Measurements from ENCODE around the gene ZNF550.
A peak's percentile ranks its signal among the peaks of the same experiment; 100 is the strongest.
"Not testable (repeated sequence)": the region's sequence is repeated elsewhere in the genome, so short reads cannot be mapped to it uniquely, and the experiment has no call there.

ZNF550 gene

GRCh38 chr19:57560049-57560491, 407 bp upstream of the ZNF550 start:
- Mint-ChIP-seq H3K4me3 (peak overlapping the region; percentile 98), H3K27me3 (no peaks in the 10 kb centered on the region), H3K4me1 (peaks cover 36% of the 10 kb centered on the region), H3K9me3 (peaks cover 21 to 67% of the 10 kb centered on the region in 2 donors), H3K27ac (peak overlapping the region in 1 of 2 donors; percentile 100)
- DNase-seq (no peak), ATAC-seq (peak; percentile 8)

- Mint-ChIP-seq H3K4me3 (peak overlapping the region; percentile 98), H3K27ac (peak overlapping the region; percentile 78 to 100), H3K27me3 (no peaks in the 10 kb centered on the region), H3K9me3 (peaks cover 23 to 70% of the 10 kb centered on the region in 2 donors), H3K4me1 (peaks cover 36% of the 10 kb centered on the region)
- ATAC-seq (peak; percentile 70), DNase-seq (peak; percentile 17 to 25)
These were observed 657 bp downstream of the ZNF550 start for GRCh38 chr19:57559008-57559403.

- peak overlapping the region; percentile 78 to 100 for H3K27ac Mint-ChIP-seq
- ATAC-seq, result no peak
- no peak for DNase-seq
- no peaks in the 10 kb centered on the region for H3K27me3 Mint-ChIP-seq
- H3K4me1 Mint-ChIP-seq, result peaks cover 36% of the 10 kb centered on the region
- H3K9me3 Mint-ChIP-seq, result peaks cover 20 to 68% of the 10 kb centered on the region in 2 donors
- peak overlapping the region; percentile 98 for H3K4me3 Mint-ChIP-seq
These were observed 1.1 kb downstream of the ZNF550 start for GRCh38 chr19:57558525-57558924.

- DNase-seq, result no peak
- peaks cover 36% of the 10 kb centered on the region for H3K4me1 Mint-ChIP-seq
- no peaks in the 10 kb centered on the region for H3K27me3 Mint-ChIP-seq
- H3K4me3 Mint-ChIP-seq, result peak overlapping the region; percentile 98
- peaks cover 17 to 71% of the 10 kb centered on the region in 2 donors for H3K9me3 Mint-ChIP-seq
- ATAC-seq, result no peak
- peak overlapping the region in 1 of 2 donors; percentile 5 for H3K27ac Mint-ChIP-seq
These were observed 2.0 kb downstream of the ZNF550 start for GRCh38 chr19:57557659-57558058.

- peaks cover 56 to 92% of the 10 kb centered on the region in 2 donors for H3K9me3 Mint-ChIP-seq
- peaks cover 4% of the 10 kb centered on the region for H3K4me1 Mint-ChIP-seq
- H3K27me3 Mint-ChIP-seq, result no peaks in the 10 kb centered on the region
- no peak overlapping the region for H3K4me3 Mint-ChIP-seq
- peak overlapping the region in 1 of 2 donors; percentile 44 for H3K27ac Mint-ChIP-seq
- DNase-seq (no peak), ATAC-seq (no peak)
These were observed 7.2 kb downstream of the ZNF550 start for GRCh38 chr19:57552432-57552831.

GRCh38 chr19:57546513-57546912, 13.2 kb downstream of the ZNF550 start:
- Mint-ChIP-seq H3K4me3 (no peak overlapping the region), H3K4me1 (no peaks in the 10 kb centered on the region), H3K27me3 (no peaks in the 10 kb centered on the region), H3K9me3 (peaks cover 68 to 74% of the 10 kb centered on the region in 2 donors), H3K27ac (no peak overlapping the region)
- ATAC-seq (no peak), DNase-seq (no peak)

- Mint-ChIP-seq H3K27me3 (no peaks in the 10 kb centered on the region), H3K4me3 (no peak overlapping the region), H3K9me3 (peaks cover 67 to 91% of the 10 kb centered on the region in 2 donors), H3K27ac (no peak overlapping the region), H3K4me1 (no peaks in the 10 kb centered on the region)
- DNase-seq, result no peak
- no peak for ATAC-seq
These were observed 21.6 kb downstream of the ZNF550 start for GRCh38 chr19:57537953-57538547.

GRCh38 chr19:57527136-57527881, 32.4 kb downstream of the ZNF550 start, which contains the start of gene ZNF549:
Gene ZNF549 (plus strand): TSS chr19:57527356. CDS start chr19:57527574, 218 bp downstream.
- H3K9me3 Mint-ChIP-seq, result peaks cover 44 to 48% of the 10 kb centered on the region in 2 donors
- H3K4me1 Mint-ChIP-seq, result peaks cover 24% of the 10 kb centered on the region
- ATAC-seq (peak; percentile 100), DNase-seq (peak; percentile 88 to 94)
- peak within 1 kb of the TSS; percentile 90 to 97 for H3K27ac Mint-ChIP-seq
- H3K27me3 Mint-ChIP-seq, result no peaks in the 10 kb centered on the region
- peak within 1 kb of the TSS; percentile 85 to 93 for H3K4me3 Mint-ChIP-seq

GRCh38 chr19:57518021-57518420, 41.6 kb downstream of the ZNF550 start:
- H3K27me3 Mint-ChIP-seq, H3K27ac Mint-ChIP-seq, H3K4me1 Mint-ChIP-seq, H3K4me3 Mint-ChIP-seq, DNase-seq, ATAC-seq: not testable (repeated sequence)
- H3K9me3 Mint-ChIP-seq, result peaks cover 31 to 60% of the 10 kb centered on the region in 2 donors

- Mint-ChIP-seq H3K27me3 (no peaks in the 10 kb centered on the region), H3K27ac (no peak overlapping the region), H3K9me3 (peaks cover 40 to 67% of the 10 kb centered on the region in 2 donors)
These were observed 44.4 kb downstream of the ZNF550 start for GRCh38 chr19:57515255-57515654.

GRCh38 chr19:57512845-57513244, 46.8 kb downstream of the ZNF550 start:
- Mint-ChIP-seq H3K27ac (no peak overlapping the region), H3K9me3 (peaks cover 46 to 68% of the 10 kb centered on the region in 2 donors), H3K27me3 (no peaks in the 10 kb centered on the region), H3K4me1 (no peaks in the 10 kb centered on the region), H3K4me3 (no peak overlapping the region)
- ATAC-seq (no peak), DNase-seq (no peak)

More at GRCh38 chr19:57515255-57515654, 44.4 kb downstream of the ZNF550 start:
- ATAC-seq, result no peak
- H3K4me1 Mint-ChIP-seq, result no peaks in the 10 kb centered on the region
- no peak overlapping the region for H3K4me3 Mint-ChIP-seq
- no peak for DNase-seq

GRCh38 chr19:57511484-57511883, 48.2 kb downstream of the ZNF550 start:
- Mint-ChIP-seq H3K27me3 (no peaks in the 10 kb centered on the region), H3K9me3 (peaks cover 52 to 65% of the 10 kb centered on the region in 2 donors), H3K4me1 (no peaks in the 10 kb centered on the region)

GRCh38 chr19:57506163-57506562, 53.5 kb downstream of the ZNF550 start:
- H3K4me3 Mint-ChIP-seq, result no peak overlapping the region
- no peak overlapping the region for H3K27ac Mint-ChIP-seq
- H3K27me3 Mint-ChIP-seq, result no peaks in the 10 kb centered on the region
- peaks cover 8% of the 10 kb centered on the region for H3K4me1 Mint-ChIP-seq
- no peak for DNase-seq
- peaks cover 36 to 65% of the 10 kb centered on the region in 2 donors for H3K9me3 Mint-ChIP-seq
- no peak for ATAC-seq

More at GRCh38 chr19:57511484-57511883, 48.2 kb downstream of the ZNF550 start:
- Mint-ChIP-seq H3K27ac (no peak overlapping the region), H3K4me3 (no peak overlapping the region)
- ATAC-seq (no peak), DNase-seq (no peak)

- not testable (repeated sequence) for ATAC-seq, DNase-seq, H3K27me3 Mint-ChIP-seq
- Mint-ChIP-seq H3K4me3 (peak overlapping the region; percentile 65 to 90), H3K27ac (peak overlapping the region; percentile 59 to 88), H3K4me1 (peaks cover 26% of the 10 kb centered on the region), H3K9me3 (peaks cover 39 to 53% of the 10 kb centered on the region in 2 donors)
These were observed 59.3 kb downstream of the ZNF550 start for GRCh38 chr19:57500400-57500799.

- peaks cover 39 to 54% of the 10 kb centered on the region in 2 donors for H3K9me3 Mint-ChIP-seq
- ATAC-seq, result peak; percentile 99
- DNase-seq, result peak; percentile 90 to 96
These were observed 59.8 kb downstream of the ZNF550 start, which contains the start of gene ZNF773 for GRCh38 chr19:57499680-57500395. Gene ZNF773 (plus strand): TSS chr19:57499938. CDS start chr19:57500081, 143 bp downstream.

More at GRCh38 chr19:57499680-57500395, 59.8 kb downstream of the ZNF550 start, which contains the start of gene ZNF773:
- peak within 1 kb of the TSS; percentile 59 to 88 for H3K27ac Mint-ChIP-seq
- H3K27me3 Mint-ChIP-seq, result not testable (repeated sequence)
- peaks cover 26% of the 10 kb centered on the region for H3K4me1 Mint-ChIP-seq
- H3K4me3 Mint-ChIP-seq, result peak within 1 kb of the TSS; percentile 65 to 90

Data from stimulated activated naive CD8-positive, alpha-beta T cell treated with anti-CD3 and anti-CD28 coated beads, Interleukin-15, amount 100 ng/mL, for 72 hours (primary cell).